ENCODE measurements around the gene PPT1.
"Not testable (repeated sequence)": the region's sequence is repeated elsewhere in the genome, so short reads cannot be mapped to it uniquely, and the experiment has no call there.

Gene PPT1

DNA sequence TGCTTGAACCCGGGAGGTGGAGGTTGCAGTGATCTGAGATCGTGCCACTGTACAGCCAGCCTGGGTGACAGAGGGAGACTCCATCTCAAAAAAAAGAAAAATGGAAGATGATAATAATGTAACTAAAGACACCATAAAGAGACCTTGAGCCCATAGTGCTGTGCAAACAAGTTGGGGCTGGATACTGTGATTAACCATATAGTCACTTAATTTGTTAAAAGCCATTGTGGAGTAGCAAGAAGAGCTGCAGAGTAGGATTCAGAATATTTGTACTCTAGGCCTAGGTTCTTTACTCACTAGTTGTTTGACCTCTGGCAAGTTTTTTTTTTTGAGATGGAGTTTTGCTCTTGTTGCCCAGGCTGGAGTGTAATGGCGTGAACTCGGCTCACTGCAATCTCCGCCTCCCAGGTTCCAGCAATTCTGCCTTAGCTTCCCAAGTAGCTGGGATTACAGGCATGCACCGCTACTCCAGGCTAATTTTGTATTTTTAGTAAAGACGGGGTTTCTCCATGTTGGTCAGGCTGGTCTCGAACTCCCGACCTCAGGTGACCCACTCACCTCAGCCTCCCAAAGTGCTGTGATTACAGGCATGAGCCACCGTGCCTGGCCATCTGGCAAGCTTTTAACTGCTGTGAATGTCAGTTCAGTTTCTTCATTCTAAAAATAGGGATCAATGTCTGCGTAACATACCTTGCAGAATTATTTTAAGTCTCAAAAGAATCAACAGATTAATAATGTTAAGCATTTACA lies 43.7 kb downstream of the PPT1 start:
- DNase-seq: no peak

DNA sequence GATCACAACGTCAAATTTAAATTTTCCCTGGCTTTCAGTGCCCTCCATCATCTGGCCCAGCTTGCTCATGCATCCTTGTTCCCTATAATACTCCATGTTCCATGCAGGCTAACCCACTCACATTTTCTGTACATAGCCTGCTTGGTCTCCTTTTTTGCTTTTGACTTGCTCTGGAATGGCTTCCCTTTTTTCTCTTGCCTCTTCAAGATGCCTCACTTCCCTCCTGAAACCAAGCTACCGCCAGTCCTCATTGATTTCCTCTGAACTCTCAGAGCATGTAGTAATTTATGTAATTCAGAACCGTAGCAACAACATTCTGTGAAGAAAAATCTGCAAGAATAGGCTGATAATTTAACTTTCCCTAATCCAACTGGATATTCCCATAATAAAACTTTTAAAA lies 46.2 kb downstream of the PPT1 start:
- DNase-seq: no peak

DNA sequence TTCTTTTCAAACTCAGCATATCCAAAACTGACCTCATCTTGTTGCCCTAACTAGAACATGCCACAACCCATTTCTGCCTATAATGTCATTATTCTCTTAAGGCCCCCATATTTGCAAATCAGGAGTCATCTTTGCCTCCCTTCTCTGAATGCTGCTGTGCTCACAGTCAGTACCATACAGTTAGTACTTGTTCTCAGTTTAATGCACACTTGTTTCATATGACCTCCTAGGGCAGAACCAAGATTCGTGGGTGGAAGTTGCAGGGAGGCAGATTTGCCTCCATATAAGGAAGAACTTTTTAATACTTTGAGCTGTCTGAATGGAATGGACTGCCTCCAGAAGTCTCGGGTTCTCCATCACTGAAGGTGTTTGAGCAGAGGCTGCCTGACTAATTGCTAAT lies 47.3 kb downstream of the PPT1 start:
- no peak for DNase-seq

DNA sequence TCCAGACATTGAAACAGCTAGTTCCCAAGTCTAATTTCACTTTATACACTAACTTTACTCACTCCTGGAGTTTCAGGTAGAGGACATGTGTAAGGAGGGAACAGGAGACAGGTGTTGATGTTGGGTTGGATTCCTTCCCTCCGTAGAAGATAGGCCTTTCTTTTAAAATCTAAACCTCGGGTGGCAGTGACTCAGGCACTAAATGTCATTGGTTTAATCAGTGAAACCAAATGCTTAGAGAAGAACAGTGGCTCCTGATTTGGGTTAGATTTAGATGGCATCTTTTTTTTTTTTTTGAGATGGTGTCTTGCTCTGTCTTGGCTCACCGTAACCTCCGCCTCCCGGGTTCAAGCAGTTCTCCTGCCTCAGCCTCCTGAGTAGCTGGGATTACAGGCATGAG lies 49.3 kb downstream of the PPT1 start:
- DNase-seq: no peak

DNA sequence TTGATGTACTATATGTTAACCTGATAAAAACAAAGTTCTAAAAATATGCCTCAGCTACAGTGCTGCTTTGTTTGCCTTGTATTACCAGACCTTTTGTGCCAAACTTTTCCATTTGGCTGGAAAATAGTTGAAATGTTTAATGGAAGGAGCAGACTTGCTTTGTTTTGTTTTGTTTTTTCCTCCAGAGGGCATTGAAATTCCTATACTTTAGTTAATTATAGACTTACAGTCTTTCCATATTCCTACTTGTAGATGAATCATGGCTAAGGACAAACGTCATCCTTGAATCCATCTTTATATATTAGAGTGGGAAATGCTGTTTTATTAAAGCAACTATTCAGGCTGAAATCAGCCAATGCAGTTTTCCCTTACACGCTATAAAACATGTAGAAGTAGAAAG lies 49.8 kb downstream of the PPT1 start:
- no peak for DNase-seq

DNA sequence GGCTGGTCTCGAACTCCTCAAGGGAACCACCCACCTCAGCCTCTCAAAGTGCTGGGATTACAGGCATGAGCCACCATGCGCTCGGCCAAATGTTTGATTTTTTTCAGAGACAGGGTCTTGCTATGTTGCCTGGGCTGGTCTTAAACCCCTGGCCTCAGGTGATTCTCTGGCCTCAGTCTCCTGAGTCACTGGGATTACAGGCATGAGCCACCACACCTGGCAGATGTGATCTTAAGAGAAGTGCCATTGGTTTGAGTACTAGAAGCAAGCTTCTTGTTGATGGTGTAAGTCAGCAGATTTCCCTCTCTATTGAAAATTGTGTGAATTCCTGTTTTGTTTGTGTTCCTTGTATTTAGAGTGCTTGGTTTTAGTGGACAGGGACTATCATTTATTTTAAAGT lies 51.3 kb downstream of the PPT1 start:
- no peak for DNase-seq

DNA sequence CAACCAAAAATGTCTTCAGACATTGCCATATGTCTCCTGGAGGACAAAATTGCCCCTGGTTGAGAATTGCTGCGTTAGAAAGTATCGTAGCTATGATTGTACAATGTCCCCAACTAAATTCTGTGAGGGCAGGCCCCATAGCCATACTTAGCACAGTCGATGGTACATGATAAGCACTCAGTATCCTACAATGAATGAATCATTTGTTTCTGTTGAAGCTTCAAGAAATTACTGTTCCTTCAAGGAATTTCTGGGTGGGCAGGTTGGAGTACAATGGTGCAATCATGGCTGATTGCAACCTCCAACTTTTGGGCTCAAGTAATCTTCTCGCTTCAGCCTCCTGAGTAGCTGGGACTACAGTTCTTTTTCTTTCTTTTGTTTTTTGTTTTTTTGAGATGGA lies 51.9 kb downstream of the PPT1 start:
- no peak for DNase-seq

DNA sequence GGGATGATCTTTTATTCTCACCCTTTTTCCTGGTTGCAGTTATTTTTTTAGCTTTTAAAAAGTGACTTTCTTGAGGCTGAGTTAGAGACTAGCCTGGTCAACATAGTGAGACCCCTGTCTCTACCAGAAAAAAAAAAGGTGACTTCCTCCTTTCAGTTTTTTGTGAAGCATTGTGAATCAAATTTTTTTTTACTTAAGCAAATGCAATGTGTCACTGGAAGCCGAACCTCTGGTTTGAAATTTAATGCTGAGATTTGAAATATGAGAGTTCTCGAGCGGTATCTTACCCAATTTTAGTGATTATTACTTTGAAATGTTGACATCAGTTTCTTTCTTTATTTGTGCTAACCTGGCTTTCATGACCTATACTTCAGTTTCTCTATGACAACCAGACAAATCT lies 52.9 kb downstream of the PPT1 start:
- no peak for DNase-seq

DNA sequence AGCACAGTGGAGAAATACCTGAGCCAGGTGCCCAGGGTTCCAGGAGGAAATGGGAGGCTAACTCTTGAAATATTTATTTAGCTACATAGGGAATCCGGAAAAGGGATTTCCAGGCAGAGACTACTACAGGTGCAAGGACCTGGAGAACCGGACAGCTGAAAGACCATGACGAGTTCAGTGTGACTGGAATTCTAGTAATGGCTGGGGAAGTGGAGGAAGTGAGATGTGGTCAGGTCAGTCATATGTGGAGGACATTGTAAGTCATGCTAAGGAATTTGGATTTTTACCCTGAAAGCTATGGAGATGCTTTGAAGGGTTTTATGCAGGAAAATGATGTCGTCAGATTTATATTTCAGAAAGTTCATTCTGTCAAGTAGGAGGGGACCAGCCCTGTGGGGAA lies 54.7 kb downstream of the PPT1 start:
- DNase-seq: no peak

DNA sequence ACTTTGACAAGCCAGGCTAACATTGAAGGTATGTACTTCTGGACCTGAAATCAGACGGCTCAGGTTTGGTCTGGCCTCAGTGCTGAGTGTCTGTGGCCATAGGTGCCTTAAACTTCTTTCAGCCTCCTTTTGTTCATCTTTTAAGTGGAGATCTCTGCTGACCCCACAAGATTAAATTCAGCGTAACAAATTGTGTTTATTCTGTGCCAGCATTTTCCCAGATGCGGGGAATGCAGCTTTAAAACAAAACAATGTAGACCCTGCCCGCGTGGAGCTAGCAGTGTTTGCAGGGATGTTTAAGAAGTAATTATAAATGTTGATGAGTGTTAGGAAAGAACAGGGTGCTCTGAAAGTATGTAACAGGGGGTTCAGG lies 55.6 kb downstream of the PPT1 start:
- no peak for DNase-seq

DNA sequence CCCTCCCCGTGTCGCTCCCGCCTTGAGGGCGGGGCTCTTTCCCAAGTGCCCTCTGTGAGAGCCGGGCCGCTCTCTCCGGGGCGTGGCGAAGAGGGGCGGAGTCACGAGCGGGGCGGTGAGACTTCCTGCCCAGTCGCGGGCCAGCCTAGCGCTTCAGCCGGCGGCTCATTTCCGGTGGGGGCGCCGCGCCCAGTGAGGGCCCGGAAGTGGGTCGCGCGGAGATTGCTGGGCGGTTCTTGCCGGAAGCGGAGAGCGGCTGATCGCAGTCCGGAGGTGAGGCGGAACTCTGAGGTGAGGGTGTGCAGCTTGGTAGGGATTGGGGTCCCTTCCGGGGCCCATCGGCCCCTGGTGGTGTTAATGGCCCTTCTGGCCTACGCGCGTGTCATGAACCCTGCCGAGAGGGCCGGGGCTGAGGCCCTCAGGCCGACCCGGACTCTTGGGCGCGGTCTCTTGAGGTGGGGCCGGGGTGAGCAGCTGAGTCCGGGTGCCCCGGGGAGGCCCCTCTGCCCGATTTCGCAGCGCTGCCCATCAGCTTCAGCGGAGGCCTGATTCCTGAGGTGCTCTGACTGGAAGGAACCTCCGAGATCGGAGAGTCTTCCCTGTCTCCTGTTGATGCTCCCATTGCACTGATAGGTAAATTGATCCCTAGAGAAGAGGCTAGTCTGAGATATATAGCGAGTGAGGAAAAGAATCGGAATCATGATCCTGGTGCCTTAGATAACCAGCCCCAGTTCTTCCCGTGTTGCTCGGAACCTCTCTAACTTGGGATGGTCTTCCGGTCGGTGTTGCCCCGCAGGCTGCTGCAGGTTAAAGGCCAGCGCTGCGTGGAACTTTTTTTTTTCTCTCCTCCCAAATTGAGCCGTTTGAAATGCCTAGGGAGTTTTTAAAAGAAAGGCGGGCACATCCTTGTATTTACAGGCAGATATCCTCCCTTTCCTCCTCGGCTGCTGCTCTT lies 56.3 kb downstream of the PPT1 start, which contains the start of gene CAP1:
Gene CAP1 (plus strand): TSS at position 219 of the 955 bp plus-strand sequence. CDS start 18,618 bp downstream, outside the sequence.
- peak; percentile 87 to 96 for DNase-seq

DNA sequence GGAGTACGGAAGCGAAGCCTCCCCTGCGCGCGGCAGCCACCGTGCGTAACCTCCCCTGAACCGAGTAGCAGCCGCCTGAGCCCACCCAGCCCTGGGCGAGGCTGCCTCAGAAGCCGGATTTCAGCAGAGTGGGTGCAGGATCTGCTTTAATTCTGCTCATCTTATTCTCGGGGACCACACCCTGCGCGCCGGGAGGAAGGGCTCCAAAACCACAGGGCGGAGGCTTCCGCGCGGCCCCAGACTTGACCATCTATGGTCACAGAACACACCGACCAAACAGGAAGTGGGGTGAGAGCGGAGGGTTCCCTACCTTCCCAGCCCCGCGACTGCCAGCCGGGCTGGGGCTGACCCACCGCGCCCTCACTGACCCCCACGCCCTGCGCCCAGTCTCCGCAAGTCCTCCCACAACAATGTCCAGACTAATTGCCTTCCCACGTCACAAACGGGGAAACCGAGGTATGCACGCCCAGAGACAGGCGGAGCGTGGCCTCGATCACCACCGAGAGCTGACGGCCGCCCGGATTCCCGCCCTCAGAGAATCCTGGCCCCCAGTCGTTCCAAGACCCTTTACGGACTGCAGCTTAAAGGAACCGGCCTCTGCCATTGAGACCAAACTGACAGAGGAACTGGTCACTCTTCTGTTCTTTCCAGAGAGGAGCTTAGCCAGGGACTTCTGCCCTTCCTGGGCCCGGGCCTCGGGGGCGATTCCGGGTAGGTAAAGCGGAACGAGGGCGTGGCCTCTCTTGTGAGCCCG lies 57.1 kb downstream of the PPT1 start:
- DNase-seq: peak in 1 of 2 experiments; percentile 26

DNA sequence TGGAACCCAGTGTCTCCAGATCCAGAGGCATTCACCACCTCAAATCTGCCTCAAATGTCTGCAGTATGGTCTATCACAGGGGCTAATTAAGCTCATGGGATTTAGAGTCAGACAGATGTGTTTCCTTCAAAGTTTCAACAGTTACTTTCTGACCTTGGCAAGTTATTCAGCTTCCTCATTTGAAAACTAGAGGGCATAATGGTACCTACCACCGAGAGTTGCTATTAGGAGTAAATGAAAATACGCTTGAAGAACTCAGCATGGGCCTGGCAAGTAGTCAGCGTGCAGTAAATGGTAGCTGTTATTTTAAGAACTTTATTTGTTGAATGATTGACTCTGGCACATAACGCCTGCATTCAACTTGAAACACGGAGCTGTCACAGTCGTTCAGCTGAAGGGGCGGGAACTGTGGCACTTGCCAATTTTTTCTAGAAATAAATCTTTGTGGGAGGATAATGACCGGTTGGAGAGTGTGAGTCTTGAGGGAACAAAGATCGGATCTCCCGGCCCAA lies 57.8 kb downstream of the PPT1 start:
- DNase-seq: no peak

DNA sequence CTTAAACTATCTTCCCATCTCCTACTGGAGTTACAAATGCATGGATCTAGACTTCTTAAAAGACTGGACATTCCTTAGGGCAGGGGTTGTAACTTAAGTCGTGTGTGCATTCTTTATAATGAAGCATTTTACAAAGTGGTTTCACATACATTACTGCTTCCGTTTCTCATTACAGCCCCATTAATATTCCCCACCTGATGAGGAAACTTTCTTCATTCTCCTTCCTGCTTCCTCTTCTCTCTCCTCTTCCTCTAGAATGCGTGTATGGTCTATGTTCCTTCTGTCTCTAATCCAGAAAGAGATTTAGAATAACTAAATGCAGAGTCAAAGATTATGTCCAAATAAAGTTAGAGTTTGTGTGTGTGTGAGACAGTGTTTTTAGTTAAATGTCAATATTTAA lies 58.4 kb downstream of the PPT1 start:
- no peak for DNase-seq

DNA sequence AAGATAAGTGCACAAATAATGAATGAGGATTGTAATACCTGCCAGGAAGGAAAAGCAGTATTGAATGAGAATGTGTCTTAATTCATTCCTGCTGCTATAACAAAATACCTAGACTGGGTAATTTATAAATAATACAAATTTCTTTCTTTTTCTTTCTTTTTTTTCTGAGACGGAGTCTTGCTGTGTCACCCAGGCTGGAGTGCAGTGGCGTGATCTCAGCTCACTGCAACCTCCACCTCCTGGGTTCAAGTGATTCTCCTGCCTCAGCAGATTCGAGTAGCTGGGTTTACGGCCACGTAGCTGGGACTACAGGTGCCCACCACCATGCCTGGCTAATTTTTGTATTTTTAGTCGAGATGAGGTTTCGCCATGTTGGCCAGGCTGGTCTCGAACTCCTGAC lies 59.8 kb downstream of the PPT1 start:
- DNase-seq: not testable (repeated sequence)

DNA sequence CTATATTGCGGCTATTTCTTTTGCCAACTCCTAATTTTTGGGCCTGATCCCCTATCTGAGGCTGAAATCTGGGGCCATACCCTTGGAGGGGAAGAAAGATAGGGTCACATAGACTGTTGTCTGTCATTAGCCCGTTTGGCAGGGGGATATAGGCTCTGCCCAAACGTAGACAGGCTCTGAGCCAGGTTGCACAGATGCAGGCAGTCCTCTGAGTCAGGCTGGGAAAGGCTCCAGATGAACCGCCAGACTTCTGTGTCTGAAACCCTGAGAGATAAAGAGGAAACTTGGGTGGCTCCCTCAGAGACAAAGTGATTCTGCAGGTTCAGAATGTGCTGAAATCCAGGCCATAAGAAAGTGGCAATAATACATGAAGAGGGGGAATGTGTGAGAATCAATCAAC lies 60.5 kb downstream of the PPT1 start:
- no peak for DNase-seq

DNA sequence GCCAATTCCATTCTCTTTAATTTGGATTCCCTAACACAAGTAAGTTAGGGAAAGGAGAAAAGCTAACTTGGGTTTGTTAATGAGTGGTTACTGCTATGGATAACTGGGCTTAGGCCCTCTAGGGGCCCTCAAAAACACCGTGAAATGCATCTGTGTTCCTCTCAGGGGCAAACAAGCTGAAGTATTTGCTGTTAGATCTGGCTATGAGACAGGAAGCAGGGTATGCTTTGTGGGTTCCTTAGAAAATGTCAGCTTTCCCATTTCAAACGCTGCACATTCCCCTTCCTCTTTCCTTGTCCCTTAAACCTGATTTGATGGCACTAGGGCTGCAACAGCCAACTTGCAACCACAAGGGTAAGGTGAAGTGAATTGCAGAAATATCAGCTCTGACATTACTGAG lies 62.2 kb downstream of the PPT1 start:
- no peak for DNase-seq

DNA sequence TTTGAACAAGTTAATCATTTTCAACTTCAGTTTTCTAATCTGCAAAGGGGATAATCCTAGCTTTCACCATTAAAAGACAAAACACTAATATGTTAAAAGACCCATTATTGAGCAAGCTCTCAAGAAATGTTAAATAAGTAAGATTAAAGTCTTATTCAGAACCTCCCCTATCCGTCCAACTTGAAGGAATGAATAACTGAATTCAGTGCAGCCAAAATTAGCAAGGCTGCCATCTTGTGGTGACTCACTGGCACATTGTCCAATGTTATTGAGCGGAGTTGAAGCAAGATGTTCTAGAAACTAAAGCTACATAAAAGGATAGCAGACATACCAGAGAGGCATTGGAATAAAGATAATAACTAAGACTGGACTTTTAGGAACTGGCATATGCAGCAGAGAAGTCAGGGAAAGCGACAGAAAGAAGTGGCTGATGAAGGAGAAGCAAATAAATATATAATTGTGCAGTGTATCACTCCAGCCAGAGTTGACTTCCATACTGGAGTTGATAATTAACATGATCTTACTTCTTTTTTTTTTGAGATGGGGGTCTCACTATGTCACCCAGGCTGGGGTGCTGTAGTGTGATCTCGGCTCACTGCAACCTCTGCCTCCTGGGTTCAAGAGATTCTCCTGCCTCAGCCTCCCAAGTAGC lies 64.7 kb downstream of the PPT1 start:
- DNase-seq: no peak

DNA sequence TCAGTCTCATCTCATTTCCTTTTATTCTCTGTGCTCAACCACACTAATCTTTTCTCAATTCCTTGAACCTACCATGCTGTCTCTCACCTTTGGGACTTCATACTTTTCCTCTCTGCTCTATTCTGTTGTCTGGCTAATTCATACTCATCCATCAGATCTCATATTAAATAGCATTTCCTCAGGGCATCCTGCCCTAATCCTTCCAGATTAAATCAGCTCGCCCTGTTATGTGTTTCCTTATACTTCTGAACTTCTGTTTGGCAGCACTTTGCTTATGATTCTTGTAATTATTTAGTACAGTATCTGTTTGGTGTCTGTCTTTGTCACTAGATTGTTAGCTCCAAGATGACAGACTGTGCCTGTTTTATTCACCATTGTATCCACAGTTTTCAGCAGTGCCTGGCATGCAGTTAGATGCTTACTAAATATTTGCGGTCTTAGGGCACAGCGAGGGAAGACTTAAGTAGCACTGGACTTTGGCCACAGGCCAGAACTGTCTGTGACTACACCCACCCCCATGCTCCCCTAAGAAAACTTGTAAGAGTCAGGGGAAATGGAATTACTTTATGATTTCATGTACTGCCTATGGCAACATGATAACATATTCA lies 66.4 kb downstream of the PPT1 start:
- DNase-seq: no peak

DNA sequence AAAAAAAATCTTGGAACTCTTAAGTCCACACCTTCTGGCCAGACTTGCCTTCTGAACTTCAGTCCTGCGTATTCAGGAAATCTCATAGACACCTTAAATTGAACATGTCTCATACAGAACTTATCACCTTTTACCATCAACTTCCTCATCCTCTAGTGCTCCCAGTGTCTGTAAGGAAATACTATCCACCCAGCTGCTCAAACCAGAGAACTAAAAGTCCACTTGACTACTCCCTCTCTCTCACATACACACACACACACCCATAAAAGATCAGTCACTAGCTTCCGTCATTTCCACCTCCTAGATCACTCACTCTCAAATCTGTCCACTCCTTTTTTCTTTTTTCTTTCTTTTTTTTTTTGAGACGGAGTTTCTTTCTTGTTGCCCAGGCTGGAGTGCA lies 67.4 kb downstream of the PPT1 start:
- no peak for DNase-seq

DNA sequence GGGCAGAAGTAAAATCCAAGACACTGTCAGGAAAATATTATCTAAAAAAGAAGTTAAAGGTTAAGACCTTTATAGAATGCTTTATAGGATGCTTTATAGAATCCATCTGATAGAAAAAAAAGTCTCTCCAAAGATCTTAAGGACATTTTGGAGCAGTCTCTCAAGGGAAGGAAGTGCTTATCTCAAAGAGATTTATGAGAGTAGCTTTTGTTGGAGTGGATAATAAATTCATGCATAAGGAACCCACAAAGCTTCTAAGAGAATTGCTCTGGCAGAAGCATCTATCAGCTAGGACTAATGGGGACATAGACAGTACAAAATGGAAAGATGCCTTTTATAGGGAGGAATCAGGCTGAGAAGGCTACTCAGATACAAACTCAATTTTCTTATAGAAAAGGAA lies 69.4 kb downstream of the PPT1 start:
- DNase-seq: no peak

DNA sequence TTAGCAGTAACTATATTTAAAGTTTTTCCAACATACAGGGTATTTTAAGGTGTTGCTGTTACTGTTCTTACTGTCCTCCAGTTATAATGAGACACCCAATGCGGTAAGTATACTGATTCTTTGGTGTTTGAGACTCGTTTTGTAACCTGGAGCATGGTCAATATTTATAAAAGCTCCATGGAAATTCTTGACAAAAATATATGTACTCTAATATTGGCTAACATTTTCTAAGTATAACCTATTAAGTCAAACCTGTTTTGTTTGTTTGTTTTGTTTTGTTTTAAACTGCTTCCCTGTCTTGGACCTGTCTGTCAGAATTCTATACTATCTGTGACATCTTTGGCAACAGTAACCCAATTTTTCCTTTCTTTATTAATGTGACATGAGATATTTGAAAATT lies 72.4 kb downstream of the PPT1 start:
- DNase-seq: no peak

All from cerebellar nuclear complex (tissue), 1 donor.